HG02759 (cell line): ENCODE measurements around the gene TIMM13.
"Not testable (repeated sequence)": the region's sequence is repeated elsewhere in the genome, so short reads cannot be mapped to it uniquely, and the experiment has no call there.

Experiments
- ATAC-seq: cut with Tn5 transposase; IDR thresholded peaks from one replicate; pipeline ENCODE4 v1.9.1; 2021; ENCODE audit warnings: mild to moderate bottlenecking, moderate library complexity; ENCODE audit not compliant: unreplicated experiment

Gene TIMM13

DNA sequence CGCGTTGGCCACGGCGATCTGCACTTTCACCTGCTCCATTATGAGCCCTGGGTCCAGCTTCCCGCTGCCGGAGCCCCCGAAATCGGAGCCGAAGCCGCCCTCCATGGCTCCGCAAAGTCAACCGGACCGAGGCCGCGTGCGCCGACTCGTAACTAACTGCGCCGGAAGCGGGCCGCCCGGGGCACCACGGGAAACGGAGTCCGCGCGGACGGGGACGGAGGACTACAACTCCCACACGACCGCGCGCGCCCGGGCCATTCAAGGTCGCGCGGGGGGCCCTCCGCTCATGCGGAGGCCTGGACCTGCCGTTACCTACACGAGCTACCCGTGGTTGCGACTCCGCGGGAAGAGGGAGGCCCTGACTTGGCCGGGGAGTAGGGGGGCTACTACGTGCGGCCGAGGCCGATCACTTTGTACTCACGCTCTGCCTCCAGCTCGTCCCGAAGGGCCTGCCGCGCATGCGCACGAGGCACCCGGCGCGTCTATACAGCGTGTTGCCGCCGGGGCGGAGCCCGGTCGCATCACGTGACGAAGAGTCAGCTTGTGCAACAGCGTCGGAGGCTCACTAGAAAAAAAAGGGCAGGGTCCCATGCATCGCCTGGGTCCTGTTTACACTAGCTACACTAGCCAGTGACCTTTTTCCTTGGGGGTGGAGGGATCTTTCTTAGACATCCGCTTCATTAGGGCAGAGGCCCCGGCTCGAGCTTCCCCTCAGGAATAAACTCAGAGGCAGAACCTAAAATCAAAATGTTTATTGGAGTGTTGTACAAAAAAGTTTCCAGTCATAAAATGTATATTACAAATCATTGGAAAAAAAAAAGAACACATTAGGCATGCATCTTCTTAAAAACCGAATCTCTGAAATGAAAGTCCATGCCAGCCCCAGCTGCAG lies at the start of gene TIMM13:
Gene TIMM13, minus strand, starts transcription at position 158 of the 892 bp plus-strand sequence. Its CDS starts 53 bp downstream, at position 105.
- ATAC-seq: peak; percentile 83

DNA sequence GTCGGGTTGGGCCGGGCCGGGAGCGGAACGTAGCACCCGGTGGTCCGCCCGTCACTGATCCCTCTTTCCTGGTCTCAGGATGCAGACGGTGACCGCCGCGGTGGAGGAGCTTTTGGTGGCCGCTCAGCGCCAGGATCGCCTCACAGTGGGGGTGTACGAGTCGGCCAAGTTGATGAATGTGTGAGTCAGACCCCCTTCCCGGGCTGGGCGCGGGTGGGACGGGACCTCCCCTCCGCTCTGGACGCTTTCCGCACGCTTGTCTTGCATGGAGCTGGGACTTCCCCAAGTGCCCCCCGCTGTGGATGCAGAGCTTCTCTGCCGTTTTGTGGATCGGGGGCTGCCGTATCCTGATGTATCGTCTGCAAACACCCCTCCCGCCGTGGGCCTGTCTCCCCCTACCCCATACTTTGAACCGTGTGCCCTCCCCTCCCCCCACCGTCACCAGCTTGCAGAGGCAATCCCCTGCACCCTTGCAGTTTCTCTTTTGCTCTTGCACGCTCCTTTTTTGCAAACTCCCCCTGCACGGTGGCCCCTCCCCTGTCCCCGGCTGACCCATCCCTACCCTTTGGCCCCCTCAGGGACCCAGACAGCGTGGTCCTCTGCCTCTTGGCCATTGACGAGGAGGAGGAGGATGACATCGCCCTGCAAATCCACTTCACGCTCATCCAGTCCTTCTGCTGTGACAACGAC lies 49.2 kb upstream of the TIMM13 start:
- no peak for ATAC-seq

DNA sequence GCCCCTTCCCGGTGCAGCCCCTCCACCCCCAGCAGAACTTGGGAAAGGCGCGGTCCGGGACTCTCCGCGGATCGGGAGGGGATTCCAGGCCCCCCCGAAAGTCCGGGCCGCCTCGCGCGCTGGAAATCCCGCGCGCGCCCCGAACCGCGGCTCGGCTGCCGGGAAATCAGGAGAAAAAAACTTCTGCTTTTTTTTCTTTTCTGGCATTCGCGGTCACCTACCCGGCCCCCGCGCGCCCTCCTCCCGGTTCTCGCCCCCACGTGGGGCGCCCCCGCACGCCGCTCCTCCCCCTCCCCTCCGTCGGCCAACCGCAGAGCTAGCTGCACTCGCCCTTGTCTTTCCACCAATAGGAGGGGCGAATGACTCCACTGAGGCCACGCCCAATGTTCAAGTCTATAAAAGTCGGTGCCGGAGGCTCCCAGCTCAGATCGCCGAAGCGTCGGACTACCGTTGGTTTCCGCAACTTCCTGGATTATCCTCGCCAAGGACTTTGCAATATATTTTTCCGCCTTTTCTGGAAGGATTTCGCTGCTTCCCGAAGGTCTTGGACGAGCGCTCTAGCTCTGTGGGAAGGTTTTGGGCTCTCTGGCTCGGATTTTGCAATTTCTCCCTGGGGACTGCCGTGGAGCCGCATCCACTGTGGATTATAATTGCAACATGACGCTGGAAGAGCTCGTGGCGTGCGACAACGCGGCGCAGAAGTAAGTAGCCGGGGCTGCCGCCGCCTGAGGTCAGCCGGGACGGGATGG lies 48.5 kb upstream of the TIMM13 start, which contains the start of gene GADD45B:
Gene GADD45B, plus strand, starts transcription at position 426 of the 749 bp plus-strand sequence. Its CDS starts 232 bp downstream, at position 658.
- peak; percentile 46 for ATAC-seq

DNA sequence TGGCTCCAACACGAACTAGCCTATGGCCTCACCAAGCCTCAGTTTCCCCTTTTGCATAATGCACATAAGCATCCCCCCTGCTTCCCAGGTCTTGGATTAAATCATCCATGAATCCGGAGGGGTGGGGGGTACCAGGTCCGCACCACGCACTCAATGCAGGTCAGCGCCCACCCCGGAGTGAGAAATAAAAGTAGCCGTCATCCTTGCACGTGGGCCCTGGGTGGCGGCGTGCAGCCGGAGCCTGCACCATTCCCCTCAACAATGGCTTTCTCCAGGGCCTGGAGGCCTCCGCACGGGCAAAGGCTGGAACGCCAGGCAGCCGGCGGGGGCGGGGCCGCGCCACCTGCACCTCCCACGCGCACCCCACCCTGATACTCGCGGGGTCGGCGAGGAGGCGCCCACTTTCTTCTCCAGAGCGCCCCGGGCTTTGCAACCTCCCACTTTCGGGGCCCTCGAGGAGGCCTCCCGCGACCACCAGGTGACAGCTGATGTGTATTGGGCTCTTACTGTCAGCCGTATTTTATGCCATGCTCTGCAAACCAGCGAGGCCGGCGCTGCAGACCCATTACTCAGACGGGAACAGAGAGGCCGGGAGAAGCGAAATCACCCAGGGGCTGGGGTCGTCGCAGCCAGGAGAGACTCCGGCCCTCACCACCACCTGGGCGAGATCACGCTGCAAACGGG lies 47.8 kb upstream of the TIMM13 start:
- peak; percentile 5 for ATAC-seq

DNA sequence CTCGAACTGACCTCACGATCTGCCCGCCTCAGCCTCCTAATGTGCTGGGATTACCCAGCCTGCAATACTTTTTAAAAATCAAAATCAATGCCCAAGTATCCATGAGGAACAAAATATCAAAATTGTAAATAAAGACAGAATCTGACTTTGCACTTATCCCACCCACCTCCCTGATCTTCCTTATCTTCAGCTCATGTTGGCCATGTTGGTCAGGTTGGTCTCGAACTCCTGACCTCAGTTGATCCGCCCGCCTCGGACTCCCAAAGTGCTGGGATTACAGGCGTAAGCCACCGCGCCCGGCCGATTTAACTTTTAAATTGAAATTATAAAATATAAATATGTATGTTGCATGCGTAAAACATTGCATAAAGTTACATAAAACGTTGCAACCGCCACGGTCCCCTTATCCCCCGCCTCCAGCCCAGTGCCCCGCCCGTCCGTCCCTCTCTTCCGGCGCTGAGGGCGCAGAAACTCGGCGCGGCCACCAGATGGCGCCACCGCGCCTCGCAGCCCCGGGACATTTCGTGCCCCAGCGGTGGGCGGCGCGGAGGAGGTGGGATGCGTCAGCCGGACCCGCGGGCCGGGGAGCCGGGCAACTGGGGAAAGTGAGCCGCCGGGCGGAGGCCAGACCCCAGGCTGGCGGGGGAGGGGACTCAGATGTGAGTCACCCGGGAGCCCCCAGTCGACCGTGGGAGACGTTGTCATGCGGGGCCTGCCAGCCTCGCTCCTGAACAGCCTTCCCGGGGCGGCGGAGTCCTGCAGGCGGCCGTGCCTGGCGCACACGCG lies 47.0 kb upstream of the TIMM13 start:
- peak; percentile 37 for ATAC-seq

DNA sequence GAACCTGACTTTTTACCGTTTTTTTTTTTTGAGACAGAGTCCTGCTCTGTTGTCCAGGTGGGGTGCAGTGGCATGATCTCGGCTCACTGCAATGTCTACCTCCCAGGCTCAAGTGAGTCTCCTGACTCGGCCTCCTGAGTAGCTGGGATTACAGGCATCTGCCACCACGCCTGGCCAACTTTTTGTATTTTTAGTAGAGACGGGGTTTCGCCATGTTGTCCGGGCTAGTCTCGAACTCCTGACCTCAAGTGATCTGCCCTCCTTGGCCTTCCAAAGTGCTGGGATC lies 42.5 kb upstream of the TIMM13 start:
- ATAC-seq: not testable (repeated sequence)

DNA sequence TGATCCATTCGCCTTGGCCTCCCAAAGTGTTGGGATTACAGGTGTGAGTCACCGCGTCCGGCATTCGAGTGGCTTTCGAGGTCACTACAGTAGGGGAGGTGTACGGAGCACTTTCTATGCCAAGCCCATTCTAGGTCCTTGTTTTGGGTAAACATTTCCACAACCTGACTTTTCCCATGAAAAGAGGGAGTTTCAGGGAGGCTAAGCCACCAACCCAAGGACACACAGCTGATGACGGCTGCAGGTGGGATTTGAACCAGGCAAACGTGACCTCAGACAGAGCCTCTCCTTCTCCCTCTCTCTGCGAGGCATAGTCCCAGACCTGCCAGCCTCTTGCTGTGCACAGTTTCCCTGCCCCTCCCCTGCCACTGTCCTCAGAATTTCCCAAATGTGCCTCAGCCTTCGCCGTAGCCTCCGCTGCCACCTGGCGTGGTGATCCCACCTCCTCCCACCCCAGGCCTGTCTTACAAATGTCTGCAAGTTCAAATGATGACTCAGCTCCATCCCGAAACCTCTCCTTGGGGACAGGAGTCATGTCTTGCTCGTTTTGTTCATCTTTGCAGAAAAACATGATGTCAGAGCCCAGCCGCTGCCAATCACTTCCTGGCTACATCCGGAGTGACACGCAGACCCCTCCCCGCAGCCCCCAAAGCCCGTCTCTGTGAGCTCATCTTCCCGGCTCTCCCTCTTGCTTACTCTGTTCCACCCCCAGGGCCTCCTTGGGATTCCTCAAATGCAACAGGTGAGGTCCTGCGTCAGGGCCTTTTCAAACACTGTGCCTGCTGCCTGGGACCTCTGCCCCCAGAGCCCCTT lies 41.9 kb upstream of the TIMM13 start:
- ATAC-seq: no peak

DNA sequence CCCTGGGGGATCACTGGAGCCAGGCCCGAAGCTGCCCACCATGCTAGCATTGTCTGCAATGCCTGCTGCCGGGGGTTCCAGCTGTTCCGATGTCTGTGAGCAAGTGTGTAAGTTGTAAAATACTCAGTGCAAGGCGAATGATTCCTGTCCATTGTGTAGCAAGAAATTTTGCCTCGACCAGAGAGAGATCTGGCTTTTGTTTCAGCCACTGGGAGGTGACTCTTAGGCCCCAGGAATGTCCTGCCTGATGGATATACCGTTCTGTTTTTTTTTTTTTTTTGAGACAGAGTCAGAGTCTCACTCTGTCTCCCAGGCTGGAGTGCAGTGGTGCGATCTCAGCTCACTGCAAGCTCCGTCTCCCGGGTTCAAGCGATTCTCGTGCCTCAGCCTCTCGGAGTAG lies 41.2 kb upstream of the TIMM13 start:
- no peak for ATAC-seq

DNA sequence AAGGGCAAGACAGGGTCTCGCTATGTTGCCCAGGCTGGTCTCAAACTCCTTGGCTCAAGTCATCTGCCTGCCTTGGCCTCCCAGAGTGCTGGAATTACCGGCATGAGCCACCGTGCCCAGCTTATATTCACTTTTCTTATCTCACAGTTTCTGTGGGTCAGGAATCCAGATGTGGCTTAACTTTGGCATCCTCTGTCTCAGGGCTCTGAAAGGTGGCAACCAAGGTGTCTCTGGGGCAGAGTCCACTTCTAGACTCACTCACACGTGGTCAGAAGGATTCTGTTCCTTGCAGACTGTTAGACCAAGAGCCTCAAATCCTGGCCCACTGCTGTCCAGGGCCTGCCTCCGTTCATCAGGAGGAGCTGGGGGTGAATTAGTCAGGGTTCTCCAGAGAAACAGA lies 37.0 kb upstream of the TIMM13 start:
- no peak for ATAC-seq

DNA sequence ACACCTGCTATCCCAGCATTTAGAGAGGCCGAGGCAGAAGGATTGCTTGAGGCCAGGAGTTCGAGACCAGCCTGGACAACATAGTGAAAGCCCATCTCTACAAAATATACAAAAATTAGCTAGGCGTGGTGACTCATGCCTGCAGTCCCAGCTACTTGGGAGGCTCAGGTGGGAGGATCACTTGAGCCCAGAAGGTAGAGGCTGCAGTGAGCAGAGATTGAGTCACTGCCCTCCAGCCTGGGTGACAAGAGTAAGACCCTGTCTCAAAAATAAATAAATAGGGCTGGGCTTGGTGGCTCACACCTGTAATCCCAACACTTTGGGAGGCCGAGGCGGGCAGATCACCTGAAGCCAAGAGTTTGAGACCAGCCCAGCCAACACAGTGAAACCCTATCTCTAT lies 36.3 kb upstream of the TIMM13 start:
- ATAC-seq: not testable (repeated sequence)

DNA sequence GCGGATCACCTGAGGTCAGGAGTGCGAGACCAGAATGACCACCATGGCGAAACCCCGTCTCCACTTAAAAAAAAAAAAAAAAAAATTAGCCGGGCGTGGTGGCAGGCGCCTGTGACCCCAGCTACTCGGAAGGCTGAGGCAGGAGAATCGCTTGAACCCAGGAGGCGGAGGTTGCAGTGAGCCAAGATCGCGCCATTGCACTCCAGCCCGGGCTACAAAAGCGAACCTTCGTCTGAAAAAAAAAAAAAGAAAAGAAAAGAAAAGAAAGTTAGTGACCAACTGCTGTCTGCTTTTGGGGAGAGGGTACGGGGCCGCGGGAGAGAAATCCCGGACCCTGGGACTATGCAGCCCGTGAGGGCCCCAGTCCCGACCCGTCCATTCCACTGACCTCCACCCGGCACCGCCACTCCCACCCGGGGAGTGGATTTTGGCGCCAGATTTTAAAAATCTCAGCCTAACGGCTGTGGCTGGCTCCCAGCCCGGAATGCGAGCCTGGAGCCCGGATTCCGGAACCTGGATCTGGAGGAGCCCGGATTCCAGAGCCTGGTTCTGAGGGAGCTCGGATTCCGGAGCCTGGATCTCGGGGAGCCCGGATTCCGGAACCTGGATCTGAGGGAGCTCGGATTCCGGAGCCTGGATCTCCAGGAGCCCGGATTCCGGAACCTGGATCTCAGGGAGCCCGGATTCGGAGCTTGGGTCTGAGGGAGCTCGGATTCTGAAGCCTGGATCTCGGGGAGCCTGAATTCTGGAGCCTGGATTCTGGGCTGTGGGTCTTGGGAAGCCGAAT lies 35.4 kb upstream of the TIMM13 start:
- ATAC-seq: no peak

DNA sequence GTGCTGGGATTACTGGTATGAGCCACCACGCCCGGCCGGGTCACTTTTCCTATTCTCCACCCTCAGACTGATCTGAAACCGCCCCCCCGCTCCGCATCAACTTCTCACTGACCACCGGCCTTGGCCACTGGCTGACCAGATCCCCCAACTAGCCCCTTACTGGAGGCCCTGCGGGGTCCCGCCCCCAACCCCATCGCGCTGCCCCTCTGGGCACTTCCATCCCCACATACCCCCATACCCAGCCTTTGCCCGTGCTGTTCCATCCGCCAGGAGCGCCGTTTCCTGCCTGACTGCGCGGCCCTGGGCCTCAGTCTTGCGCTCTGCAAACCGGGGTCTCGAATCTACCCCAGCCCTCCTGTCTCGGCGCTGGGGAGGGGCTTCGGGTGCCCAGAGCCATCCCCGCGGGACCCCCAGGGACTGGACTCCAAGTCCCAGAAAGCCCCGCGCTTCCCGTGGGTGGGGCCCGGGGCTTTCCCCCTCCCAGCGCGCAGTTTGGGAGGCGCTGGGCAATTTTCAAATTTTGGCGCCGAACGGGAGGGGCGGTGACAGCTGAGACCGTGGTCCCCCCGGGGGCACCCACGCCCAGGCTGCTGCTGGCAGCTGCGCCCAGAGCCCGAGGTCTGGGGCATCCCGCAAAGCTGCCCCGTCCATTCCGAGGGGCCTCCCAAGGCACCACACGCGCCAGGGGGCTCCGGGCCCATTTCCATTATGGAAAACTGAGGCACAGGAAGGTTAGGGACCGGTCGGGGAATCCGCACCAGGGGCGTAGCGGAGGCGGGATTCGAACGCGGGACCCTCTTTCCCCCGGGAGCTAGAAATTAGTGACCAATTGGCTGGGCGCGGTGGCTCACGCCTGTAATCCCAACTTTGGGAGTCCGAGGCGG lies 34.6 kb upstream of the TIMM13 start:
- ATAC-seq: no peak

DNA sequence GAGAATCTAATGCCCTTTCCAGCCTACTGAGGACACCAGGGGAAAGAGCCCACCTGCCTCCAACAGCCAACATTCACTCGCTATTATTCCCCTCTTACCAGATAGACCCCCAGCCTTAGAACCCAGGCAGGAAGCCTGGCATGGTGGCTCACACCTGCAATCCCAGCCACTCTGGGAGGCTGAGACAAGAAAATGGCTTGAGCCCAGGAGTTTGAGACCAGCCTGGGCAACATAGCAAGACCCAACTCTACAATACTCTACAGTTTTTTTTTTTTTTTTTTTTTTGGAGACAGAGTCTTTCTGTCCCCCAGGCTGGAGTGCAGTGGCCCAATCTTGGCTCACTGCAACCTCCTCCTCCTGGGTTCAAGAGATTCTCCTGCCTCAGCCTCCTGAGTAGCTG lies 32.9 kb upstream of the TIMM13 start:
- ATAC-seq: no peak

DNA sequence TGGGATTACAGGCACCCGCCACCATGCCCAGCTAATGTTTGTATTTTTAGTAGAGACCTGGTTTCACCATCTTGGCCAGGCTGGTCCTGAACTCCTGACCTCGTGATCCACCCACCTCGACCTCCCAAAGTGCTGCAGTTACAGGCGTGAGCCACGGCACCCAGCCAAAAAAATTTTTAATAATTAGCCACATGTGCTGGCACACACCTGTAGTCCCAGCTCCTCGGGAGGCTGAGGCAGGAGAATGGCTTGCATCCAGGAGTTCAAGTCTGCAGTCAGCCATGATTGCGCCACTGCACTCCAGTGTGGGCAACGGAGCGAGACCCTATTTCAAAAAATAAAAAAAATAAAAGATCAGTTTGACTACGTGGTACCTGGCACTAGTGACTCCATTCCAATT lies 31.4 kb upstream of the TIMM13 start:
- ATAC-seq: not testable (repeated sequence)

DNA sequence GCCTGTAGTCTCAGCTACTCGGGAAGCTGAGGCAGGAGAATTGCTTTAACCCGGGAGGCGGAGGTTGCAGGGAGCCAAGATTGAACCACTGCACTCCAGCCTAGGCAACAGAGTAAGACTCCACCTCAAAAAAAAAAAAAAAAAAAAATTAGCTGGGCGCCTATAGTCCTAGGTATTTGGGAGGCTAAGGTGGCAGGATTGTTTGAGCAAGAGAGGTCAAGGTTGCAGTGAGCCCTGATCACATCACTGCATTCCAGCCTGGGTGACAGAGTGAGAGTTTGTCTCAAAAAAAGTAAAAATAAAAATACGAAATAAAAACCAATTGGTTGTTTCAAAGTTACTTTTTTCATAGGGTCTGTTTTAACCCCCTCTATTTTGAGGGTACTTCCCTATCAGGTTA lies 30.7 kb upstream of the TIMM13 start:
- ATAC-seq: no peak

DNA sequence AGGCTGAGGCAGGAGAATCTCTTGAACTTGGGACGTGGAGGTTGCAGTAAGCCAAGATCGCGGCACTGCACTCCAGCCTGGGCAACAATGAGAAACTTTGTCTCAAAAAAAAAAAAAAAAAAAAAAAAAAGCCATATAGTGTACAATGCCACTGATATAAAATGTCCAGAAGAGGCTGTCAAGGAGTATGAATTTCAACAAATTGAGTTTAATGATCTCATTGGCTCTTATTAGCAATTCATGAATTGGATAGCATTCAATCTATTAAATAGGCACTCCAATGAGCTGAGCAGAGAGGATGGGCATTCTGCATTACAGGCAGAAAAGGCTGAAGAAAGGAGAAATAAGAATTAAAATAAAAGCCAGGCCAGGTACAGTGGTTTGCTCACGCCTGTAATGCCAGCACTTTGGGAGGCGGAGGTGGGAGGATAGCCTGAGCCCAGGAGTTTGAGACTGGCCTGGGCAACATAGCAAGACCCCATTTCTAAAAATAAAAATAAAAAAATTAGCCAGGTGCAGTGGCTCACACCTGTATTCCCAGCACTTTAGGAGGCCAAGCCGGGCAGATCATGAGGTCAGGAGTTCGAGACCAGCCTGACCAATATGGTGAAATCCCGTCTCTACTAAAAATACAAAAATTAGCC lies 30.1 kb upstream of the TIMM13 start:
- no peak for ATAC-seq
